Mesothelial cell of epicardium (in vitro differentiated cells): ENCODE results near the gene ATP6V0E2. TPM values are rescaled to one million over a fixed set of nuclear protein-coding genes. Genes with fewer than 3 reads are reported as not detected.

Experiments
- DNase-seq, 2 experiments: peaks; one replicate each; pipeline ENCODE4 v3.0.0; 2021; ENCODE audit warnings: low spot score in 2 of 2; ENCODE audit not compliant: unreplicated experiment in 2 of 2
- H3K27ac Mint-ChIP-seq: 2 replicates; pipeline ENCODE4 v1.8.0; 2021; ENCODE audit warnings: mixed read lengths
- H3K27me3 Mint-ChIP-seq: 2 replicates; pipeline ENCODE4 v1.8.0; 2021; ENCODE audit warnings: low read depth, mixed read lengths
- H3K36me3 Mint-ChIP-seq: 2 replicates; pipeline ENCODE4 v1.8.0; 2021; ENCODE audit warnings: mixed read lengths
- H3K4me1 Mint-ChIP-seq: 2 replicates; pipeline ENCODE4 v1.8.0; 2021; ENCODE audit warnings: mixed read lengths
- H3K4me3 Mint-ChIP-seq: 2 replicates; pipeline ENCODE4 v1.8.0; 2021; ENCODE audit warnings: mild to moderate bottlenecking, moderate library complexity, mixed read lengths
- H3K9me3 Mint-ChIP-seq: 2 replicates; pipeline ENCODE4 v1.8.0; 2021; ENCODE audit warnings: mixed read lengths
- total RNA-seq: library from RNA; stranded (reverse); gene quantifications from 3 replicates; pipeline ENCODE4 v1.2.1, GENCODE V29; 2021
- TF ChIP-seq, protein P1 (sequence below): fragments of 200-600 bp; sonication (generic); IDR thresholded peaks from one replicate; pipeline ENCODE4 v1.5.0; 2021; ENCODE audit warnings: antibody characterized with exemption; ENCODE audit not compliant: unreplicated experiment

The ATP6V0E2 gene
- total RNA-seq, 1 donor from 2014 or later = 30.0 TPM

DNA sequence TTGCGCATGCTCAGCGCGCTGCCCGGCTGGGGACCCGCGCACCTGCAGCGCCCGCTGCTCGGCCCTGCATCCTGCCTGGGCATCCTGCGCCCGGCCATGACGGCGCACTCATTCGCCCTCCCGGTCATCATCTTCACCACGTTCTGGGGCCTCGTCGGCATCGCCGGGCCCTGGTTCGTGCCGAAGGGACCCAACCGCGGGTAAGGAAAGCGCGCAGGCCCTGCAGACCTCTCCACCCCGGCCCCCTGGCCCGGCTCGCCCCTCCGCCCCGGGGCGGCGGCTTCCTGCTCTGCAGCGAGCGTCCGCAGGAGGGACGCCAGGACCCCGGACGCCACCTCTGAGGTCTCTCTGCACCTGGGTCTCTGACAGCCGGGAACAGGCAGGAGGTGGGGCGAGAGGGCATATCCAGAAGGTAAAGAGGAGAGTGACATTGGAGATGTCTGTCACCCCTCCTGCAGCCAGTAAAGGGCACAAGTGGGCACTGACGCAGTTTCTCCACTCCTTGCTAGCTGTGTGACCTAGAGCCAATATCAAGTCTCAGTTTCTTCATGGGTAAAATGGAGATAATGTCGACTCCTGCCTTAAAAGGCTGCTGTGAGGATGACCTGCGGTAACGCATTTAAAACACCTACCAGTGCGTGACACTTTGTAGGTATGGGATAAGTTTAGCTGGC is 338 bp downstream of the ATP6V0E2 start:
- peaks cover 21% of the 10 kb centered on the region for H3K4me1 Mint-ChIP-seq
- no peak overlapping the region for H3K27ac Mint-ChIP-seq

DNA sequence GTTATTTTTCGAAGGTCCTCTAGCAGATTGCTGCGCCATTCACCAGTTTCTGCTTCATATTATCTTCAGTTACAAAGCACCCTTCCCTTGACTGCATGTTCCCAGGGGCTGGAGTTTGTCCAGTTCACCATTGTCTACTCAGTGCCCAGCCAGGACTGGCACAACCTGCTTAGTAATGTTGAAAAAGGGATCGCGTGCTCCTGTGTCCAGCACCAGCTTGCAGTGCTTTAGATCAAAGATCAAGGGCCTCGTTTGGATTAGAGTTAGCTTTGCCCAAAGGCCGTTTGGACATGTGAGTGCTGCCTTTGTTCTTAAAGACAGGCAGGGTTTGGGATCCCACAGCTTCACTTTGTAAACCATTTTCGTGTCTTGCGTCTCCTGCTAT is 867 bp downstream of the ATP6V0E2 start:
- H3K36me3 Mint-ChIP-seq = no peaks in the 10 kb centered on the region
- H3K27ac Mint-ChIP-seq = no peak overlapping the region
- H3K4me1 Mint-ChIP-seq = peaks cover 21% of the 10 kb centered on the region
- TF ChIP-seq, protein P1, sequence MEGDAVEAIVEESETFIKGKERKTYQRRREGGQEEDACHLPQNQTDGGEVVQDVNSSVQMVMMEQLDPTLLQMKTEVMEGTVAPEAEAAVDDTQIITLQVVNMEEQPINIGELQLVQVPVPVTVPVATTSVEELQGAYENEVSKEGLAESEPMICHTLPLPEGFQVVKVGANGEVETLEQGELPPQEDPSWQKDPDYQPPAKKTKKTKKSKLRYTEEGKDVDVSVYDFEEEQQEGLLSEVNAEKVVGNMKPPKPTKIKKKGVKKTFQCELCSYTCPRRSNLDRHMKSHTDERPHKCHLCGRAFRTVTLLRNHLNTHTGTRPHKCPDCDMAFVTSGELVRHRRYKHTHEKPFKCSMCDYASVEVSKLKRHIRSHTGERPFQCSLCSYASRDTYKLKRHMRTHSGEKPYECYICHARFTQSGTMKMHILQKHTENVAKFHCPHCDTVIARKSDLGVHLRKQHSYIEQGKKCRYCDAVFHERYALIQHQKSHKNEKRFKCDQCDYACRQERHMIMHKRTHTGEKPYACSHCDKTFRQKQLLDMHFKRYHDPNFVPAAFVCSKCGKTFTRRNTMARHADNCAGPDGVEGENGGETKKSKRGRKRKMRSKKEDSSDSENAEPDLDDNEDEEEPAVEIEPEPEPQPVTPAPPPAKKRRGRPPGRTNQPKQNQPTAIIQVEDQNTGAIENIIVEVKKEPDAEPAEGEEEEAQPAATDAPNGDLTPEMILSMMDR = no peak
- peak overlapping the region; percentile 76 for H3K4me3 Mint-ChIP-seq
- DNase-seq = no peak
- no peaks in the 10 kb centered on the region for H3K9me3 Mint-ChIP-seq
- peaks cover 4% of the 10 kb centered on the region for H3K27me3 Mint-ChIP-seq

More for the DNA sequence above, 338 bp downstream of the ATP6V0E2 start:
- H3K9me3 Mint-ChIP-seq = no peaks in the 10 kb centered on the region
- no peaks in the 10 kb centered on the region for H3K36me3 Mint-ChIP-seq
- peak overlapping the region; percentile 76 for H3K4me3 Mint-ChIP-seq
- TF ChIP-seq, protein P1 = no peak
- DNase-seq = no peak
- H3K27me3 Mint-ChIP-seq = peaks cover 4% of the 10 kb centered on the region

- DNase-seq = no peak
- Mint-ChIP-seq H3K4me3 (peak overlapping the region; percentile 76), H3K36me3 (no peaks in the 10 kb centered on the region), H3K9me3 (no peaks in the 10 kb centered on the region), H3K4me1 (peaks cover 21% of the 10 kb centered on the region), H3K27me3 (peaks cover 4% of the 10 kb centered on the region), H3K27ac (no peak overlapping the region)
- TF ChIP-seq, protein P1 = no peak
Measured at GRCh38 chr7:149875396-149875795, 1.6 kb downstream of the ATP6V0E2 start.

DNA sequence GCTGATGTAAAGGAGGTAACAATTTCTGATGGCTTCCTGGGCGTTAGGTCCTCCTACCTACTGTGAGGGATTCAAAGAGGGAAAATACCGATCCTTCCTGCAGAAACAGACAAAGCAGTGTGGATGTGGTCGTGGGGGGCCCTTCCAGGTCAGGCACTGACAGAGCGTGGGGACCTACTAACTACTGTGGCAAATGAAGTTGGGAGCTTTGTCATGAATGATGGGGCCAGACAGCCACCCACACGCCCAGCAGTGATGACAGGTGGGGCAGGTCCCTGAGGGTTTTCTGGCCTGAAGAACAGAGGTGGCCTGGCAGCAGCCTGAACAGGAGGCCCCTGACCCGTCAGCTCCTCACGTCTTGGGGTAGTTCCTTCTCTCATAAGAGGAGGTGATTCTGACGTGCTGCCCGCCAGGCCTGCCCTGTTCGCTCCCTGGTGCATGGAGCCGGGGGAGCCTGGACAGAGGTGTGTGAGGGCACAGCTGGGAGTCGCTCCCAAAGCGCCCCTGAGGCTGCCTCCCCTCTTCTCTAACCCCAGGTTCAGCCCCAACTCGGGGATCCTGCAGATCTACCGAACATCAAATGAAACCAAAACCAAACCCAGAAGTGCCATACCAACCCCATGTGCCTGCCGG is 4.2 kb downstream of the ATP6V0E2 start:
- no peak overlapping the region for H3K4me3 Mint-ChIP-seq
- no peaks in the 10 kb centered on the region for H3K9me3 Mint-ChIP-seq
- TF ChIP-seq, protein P1 = no peak
- no peak for DNase-seq
- no peak overlapping the region for H3K27ac Mint-ChIP-seq
- H3K4me1 Mint-ChIP-seq = peaks cover 9% of the 10 kb centered on the region
- peaks cover 4% of the 10 kb centered on the region for H3K27me3 Mint-ChIP-seq
- no peaks in the 10 kb centered on the region for H3K36me3 Mint-ChIP-seq

GRCh38 chr7:149878523-149878921 is 4.8 kb downstream of the ATP6V0E2 start:
- H3K27me3 Mint-ChIP-seq = peaks cover 4% of the 10 kb centered on the region
- H3K4me3 Mint-ChIP-seq = no peak overlapping the region
- peaks cover 9% of the 10 kb centered on the region for H3K4me1 Mint-ChIP-seq
- TF ChIP-seq, protein P1 = no peak
- no peaks in the 10 kb centered on the region for H3K36me3 Mint-ChIP-seq
- no peak for DNase-seq
- no peaks in the 10 kb centered on the region for H3K9me3 Mint-ChIP-seq
- H3K27ac Mint-ChIP-seq = no peak overlapping the region
